WERI-Rb-1 (cell line): ENCODE data around the gene RTN4RL1.

Experiments
- DNase-seq: peaks from one replicate; pipeline ENCODE4 v3.0.0-alpha.2; 2020
- H3K27ac ChIP-seq: fragments of 250-450 bp; sonication (Bioruptor Pico); 2 replicates; pipeline ENCODE4 v1.5.1; 2020; ENCODE audit warnings: mild to moderate bottlenecking, moderate library complexity
- H3K27me3 ChIP-seq: fragments of 250-450 bp; sonication (Bioruptor Pico); 2 replicates; pipeline ENCODE4 v1.5.1; 2021; ENCODE audit warnings: mild to moderate bottlenecking, low read depth, moderate library complexity; ENCODE audit not compliant: insufficient read depth, severe bottlenecking
- H3K36me3 ChIP-seq: fragments of 250-450 bp; sonication (Bioruptor Pico); 2 replicates; pipeline ENCODE4 v1.5.1; 2020; ENCODE audit warnings: mild to moderate bottlenecking, moderate library complexity
- H3K4me3 ChIP-seq: 2 replicates; pipeline ENCODE4 v1.5.1; 2011; ENCODE audit warnings: low read depth, mild to moderate bottlenecking, control low read depth, low read length
- H3K9me3 ChIP-seq: fragments of 250-450 bp; sonication (Bioruptor Pico); 2 replicates; pipeline ENCODE4 v1.5.1; 2021; ENCODE audit warnings: mild to moderate bottlenecking, moderate library complexity; ENCODE audit not compliant: severe bottlenecking
- CTCF ChIP-seq: IDR thresholded peaks from 2 replicates; pipeline ENCODE4 v1.5.1; 2011; ENCODE audit warnings: low read depth, mild to moderate bottlenecking, control low read depth, inconsistent platforms, low read length

Gene RTN4RL1

GRCh38 chr17:1939981-1940809, 84.9 kb downstream of the RTN4RL1 start:
- DNase-seq: peak; percentile 58
- 0 out of 2 replicates have a peak, but pooled peaks have one; percentile 22 for TF ChIP-seq CTCF
- H3K36me3 ChIP-seq: peaks cover 14% of the 10 kb centered on the region
- H3K9me3 ChIP-seq: no peaks in the 10 kb centered on the region
- no peaks in the 10 kb centered on the region for H3K27me3 ChIP-seq
- H3K27ac ChIP-seq: peak overlapping the region; percentile 82
- H3K4me3 ChIP-seq: peak overlapping the region; percentile 26

GRCh38 chr17:1937461-1937860, 87.7 kb downstream of the RTN4RL1 start:
- H3K27ac ChIP-seq: no peak overlapping the region
- H3K9me3 ChIP-seq: no peaks in the 10 kb centered on the region
- H3K4me3 ChIP-seq: no peak overlapping the region
- DNase-seq: no peak
- H3K36me3 ChIP-seq: peaks cover 14% of the 10 kb centered on the region
- H3K27me3 ChIP-seq: no peaks in the 10 kb centered on the region
- no peak for TF ChIP-seq CTCF

DNA sequence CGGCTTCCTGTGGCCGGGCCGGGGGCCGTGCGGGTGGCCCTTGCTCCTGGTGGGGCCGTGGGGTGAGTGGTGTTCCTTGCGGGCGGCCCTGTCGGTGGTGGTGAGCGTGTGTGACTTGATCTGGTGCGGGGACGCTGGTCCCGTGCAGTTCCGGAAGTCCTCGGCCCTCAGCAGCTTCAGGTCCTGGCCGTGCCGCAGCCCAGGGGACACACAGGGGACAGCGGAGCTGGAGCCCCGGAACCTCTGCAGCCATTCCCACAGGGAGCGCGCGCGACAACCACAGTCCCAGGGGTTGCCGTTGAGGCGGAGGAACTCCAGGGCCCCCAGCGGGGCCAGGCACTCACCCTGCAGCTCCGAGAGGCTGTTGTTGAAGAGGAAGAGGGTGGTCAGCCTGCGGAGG, 88.4 kb downstream of the RTN4RL1 start:
- TF ChIP-seq CTCF: no peak
- H3K4me3 ChIP-seq: no peak overlapping the region

DNA sequence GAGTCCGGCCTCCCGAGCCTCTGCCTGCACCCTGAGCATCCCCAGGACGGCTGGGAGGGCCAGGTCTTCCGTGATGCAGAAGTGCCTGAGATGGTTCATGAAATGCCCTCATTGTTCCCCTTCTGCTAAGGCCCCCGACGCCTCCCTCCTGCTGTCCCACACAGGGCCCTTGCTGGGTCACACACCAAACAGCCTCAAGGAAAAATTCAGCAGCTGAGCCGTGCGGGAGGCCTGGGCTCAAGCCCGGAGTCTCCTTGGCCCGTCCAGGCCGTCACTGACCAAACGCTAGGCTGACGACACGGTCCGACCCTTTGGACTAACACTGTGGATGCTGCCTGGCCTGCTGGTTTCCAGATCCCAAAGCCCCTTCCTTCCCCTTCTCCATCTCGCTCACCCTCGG, 90.2 kb downstream of the RTN4RL1 start:
- H3K27me3 ChIP-seq: no peaks in the 10 kb centered on the region
- no peaks in the 10 kb centered on the region for H3K9me3 ChIP-seq
- no peak overlapping the region for H3K27ac ChIP-seq
- DNase-seq: no peak
- peaks cover 14% of the 10 kb centered on the region for H3K36me3 ChIP-seq
- H3K4me3 ChIP-seq: no peak overlapping the region
- no peak for TF ChIP-seq CTCF

More for the DNA sequence above, 88.4 kb downstream of the RTN4RL1 start:
- Histone ChIP-seq H3K27me3 (no peaks in the 10 kb centered on the region), H3K36me3 (peaks cover 14% of the 10 kb centered on the region), H3K27ac (no peak overlapping the region), H3K9me3 (no peaks in the 10 kb centered on the region)
- no peak for DNase-seq

DNA sequence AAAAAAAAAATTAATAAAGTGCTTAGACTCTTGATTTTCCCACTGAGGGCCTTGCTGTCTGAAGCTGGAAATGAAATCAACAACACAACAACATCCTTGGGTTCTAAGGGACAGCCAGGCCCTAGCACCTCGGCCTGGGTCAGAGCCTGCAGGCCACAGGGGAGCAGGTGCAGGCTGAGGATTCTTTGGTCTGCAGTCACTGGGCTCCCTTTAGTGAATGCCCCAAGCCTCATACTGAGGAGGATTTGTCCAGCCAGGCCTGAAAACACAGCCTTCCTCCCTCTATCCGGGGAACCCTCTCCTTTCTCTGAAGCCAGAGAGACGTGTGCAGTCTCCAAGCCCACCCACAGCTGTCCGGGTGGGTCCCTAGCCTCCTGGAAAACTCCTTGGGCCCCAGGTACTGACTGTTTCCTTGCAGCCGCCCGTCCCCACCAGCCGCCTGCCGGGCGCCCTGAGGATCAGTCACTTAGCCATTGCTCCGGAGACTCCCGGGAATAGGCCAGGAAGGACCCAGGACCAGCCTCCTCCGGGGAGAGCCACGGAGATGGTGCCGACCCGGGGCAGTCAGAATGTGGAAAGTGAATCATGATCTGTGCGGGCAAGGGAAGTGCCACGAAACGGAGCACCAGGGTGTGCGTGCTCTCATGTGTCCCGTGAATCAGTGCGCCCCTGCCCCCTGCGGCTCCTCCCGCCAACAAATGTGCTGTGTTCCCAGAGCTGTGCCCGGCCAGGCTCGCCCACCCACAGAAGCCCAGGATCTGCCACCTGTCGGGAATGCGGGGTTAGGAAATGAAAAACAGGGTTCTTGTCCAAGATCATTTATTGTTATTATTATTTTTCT, 91.0 kb downstream of the RTN4RL1 start:
- DNase-seq: no peak
- no peak overlapping the region for H3K27ac ChIP-seq

More for the DNA sequence above, 91.0 kb downstream of the RTN4RL1 start:
- Histone ChIP-seq H3K36me3 (peaks cover 14% of the 10 kb centered on the region), H3K27me3 (no peaks in the 10 kb centered on the region), H3K9me3 (no peaks in the 10 kb centered on the region), H3K4me3 (no peak overlapping the region)
- TF ChIP-seq CTCF: no peak
